Tibial artery (tissue), 4 donors: ENCODE results near the gene FOXN1.

Source experiments
- DNase-seq, 2 donors: peaks; one replicate each; pipeline ENCODE4 v3.0.0-alpha.2; 2019
- H3K27ac ChIP-seq, 2 donors: fragments of 200-600 bp; sonication (generic) in 1 of 2; 1 replicate in 1 of 2; 2 replicates in 1 of 2; pipeline ENCODE4 v1.5.1; 2018 to 2019; ENCODE audit warnings: mild to moderate bottlenecking in 1 of 2
- H3K27me3 ChIP-seq, 2 donors: fragments of 200-600 bp; sonication (generic) in 1 of 2; one replicate each; pipeline versions ENCODE4 v1.5.1 to v1.6.0; 2016 to 2019
- H3K36me3 ChIP-seq, 3 donors: fragments of 200-600 bp; sonication (generic) in 2 of 3; one replicate each; pipeline ENCODE4 v1.5.1; 2016 to 2019; ENCODE audit warnings: mild to moderate bottlenecking in 2 of 3
- H3K4me1 ChIP-seq, 4 donors: fragments of 200-600 bp; sonication (generic) in 2 of 4; 1 replicate in 3 of 4; 2 replicates in 1 of 4; pipeline ENCODE4 v1.5.1; 2016 to 2019
- H3K4me3 ChIP-seq, 2 donors: fragments of 200-600 bp; sonication (generic) in 1 of 2; 1 replicate in 1 of 2; 2 replicates in 1 of 2; pipeline ENCODE4 v1.5.1; 2018 to 2019; ENCODE audit warnings: mild to moderate bottlenecking in 2 of 2
- H3K9me3 ChIP-seq, 3 donors: fragments of 200-600 bp; sonication (generic) in 1 of 3; one replicate each; pipeline ENCODE4 v1.5.1; 2016 to 2019
- intact Hi-C: fragments of 100-400 bp; cut with DNase I; formaldehyde crosslinking; loops from one replicate; pipeline ENCODE4 v1.15.0; 2023; ENCODE audit warnings: low total_unique reads
- TF ChIP-seq, protein P1 (sequence below), 2 experiments: fragments of 200-600 bp in 1 of 2; fragments of 450-650 bp in 1 of 2; IDR thresholded peaks; one replicate each; pipeline ENCODE4 v1.5.1; 2017 to 2019; ENCODE audit warnings: antibody characterized with exemption in 2 of 2, mild to moderate bottlenecking in 1 of 2, moderate library complexity in 1 of 2

Gene FOXN1

DNA sequence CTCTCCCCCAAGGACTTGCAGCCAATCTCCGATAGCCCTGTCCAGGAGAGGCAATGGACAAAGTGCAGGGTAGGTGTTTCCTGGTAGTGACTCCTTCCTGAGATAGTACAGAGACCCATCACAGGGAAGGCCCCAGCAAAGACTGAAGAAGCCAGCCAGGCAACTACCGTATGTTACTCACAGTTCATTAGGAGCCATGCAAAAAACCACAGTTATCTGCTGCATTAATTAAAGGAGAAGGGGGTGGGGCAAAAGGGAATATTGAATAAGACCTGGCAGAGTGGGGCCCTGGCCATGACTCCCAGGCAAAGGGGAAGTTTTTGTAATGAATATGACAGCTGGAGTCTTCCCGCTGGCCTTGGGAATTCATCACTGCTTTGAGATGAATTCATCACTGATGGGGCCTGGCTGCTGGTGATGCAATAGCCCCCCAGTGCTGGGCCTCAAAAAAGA, 35.2 kb upstream of the FOXN1 start:
- no peak overlapping the region for H3K27ac ChIP-seq
- TF ChIP-seq, protein P1, sequence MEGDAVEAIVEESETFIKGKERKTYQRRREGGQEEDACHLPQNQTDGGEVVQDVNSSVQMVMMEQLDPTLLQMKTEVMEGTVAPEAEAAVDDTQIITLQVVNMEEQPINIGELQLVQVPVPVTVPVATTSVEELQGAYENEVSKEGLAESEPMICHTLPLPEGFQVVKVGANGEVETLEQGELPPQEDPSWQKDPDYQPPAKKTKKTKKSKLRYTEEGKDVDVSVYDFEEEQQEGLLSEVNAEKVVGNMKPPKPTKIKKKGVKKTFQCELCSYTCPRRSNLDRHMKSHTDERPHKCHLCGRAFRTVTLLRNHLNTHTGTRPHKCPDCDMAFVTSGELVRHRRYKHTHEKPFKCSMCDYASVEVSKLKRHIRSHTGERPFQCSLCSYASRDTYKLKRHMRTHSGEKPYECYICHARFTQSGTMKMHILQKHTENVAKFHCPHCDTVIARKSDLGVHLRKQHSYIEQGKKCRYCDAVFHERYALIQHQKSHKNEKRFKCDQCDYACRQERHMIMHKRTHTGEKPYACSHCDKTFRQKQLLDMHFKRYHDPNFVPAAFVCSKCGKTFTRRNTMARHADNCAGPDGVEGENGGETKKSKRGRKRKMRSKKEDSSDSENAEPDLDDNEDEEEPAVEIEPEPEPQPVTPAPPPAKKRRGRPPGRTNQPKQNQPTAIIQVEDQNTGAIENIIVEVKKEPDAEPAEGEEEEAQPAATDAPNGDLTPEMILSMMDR (IDR thresholded peaks at IDR 0.05): no peak
- H3K36me3 ChIP-seq: no peaks in the 10 kb centered on the region
- H3K4me3 ChIP-seq: no peak overlapping the region
- peaks cover 0 to 19% of the 10 kb centered on the region in 2 donors for H3K27me3 ChIP-seq
- DNase-seq: no peak
- intact Hi-C loops: no loop called here
- H3K4me1 ChIP-seq: no peaks in the 10 kb centered on the region
- H3K9me3 ChIP-seq: no peaks in the 10 kb centered on the region

DNA sequence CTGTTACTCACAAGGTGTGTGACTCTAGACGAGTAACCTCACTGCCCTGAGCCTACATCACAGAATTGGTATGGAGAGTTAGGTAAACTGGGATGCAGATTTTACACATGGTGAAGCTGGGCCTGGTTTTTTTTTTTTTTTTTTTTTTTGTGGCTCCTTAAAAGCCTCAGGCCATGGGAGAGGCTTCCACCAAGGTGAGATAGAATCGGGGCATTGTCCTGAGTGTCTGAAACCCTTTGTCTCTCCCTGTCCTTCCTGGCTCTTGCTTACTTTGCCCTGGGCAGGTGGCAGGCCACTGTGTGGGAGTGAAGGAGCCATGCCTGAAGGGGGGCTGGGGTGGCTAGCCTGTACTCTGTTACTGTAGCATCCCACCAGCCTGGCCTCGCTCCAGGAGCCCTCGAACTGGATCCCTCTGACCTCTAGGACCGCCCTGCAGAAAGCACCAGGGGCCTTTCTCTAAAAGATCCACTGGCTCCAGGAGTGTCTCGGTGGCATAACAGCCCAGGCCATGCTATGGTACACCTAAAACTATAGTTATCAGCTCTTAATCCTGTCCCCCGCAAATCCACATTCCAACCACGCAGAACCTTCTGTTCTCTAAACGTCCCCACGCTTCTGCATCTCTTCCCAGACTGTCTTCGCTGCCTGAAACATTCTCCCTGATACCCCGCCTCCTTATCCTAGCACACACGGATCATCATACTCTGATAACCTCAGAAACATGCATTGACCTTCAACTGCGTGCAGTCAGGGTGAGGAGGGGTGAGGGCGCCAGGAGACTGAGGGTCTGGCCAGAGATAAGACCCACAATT, 34.4 kb upstream of the FOXN1 start:
- H3K4me1 ChIP-seq: no peaks in the 10 kb centered on the region
- H3K36me3 ChIP-seq: no peaks in the 10 kb centered on the region
- peaks cover 0 to 12% of the 10 kb centered on the region in 2 donors for H3K27me3 ChIP-seq
- intact Hi-C loops: no loop called here
- H3K9me3 ChIP-seq: no peaks in the 10 kb centered on the region
- no peak overlapping the region for H3K4me3 ChIP-seq
- TF ChIP-seq, protein P1 (IDR thresholded peaks at IDR 0.05): no peak
- peak in 1 of 2 donors; percentile 44 for DNase-seq
- no peak overlapping the region for H3K27ac ChIP-seq

DNA sequence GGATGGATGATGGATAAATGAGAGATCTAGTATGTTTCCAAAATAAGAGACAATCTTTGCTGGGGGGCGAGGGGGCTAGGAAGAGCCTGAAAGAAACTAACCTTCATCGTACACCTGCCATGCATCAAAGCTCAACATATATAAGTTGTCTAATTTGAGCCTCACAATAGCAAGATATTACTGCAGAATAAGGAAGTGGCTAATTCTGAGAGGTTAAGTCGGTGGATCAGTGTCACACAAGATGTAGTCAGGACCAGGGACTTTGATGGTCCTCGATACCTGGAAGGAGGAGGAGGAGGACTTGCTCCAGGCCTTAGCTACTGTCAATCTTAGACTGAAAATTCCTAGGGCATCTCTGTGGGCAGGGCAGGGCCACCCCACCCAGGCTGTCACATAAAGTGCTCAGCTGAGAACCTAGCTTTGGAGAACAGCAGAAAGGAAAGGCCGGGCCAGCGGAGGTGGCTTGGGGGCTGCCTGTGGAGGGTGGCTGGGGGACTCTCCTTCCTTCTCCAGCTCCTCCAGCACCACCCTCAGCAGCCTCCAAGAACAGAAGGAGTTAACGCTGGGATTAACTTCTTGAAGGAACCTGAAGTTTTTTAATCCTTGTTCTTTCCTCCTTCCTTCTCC, 33.2 kb upstream of the FOXN1 start:
- intact Hi-C loops: no loop called here
- peak in 1 of 2 donors; percentile 27 for DNase-seq

DNA sequence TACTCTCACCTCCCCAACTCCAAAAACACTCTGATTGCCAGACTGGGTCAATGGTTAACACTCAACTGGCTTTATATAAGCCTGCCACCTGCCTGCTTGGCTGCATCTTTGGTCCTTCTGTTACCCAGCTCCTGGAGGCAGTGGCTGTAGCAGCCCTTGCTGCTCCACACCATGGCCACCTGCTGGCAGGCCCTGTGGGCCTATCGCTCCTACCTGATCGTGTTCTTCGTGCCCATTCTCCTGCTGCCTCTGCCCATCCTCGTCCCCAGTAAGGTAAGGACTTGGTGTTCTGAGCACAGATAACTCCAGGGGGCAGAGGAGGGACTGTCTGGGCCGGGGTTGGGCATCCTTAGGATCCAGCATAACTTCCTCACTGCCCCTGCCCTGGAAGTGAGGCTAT, 32.6 kb upstream of the FOXN1 start, which contains the start of gene SLC13A2:
Gene SLC13A2, plus strand, starts transcription at position 103 of the 400 bp plus-strand sequence. Its CDS starts 69 bp downstream, at position 172.
- intact Hi-C loops: no loop called here
- peaks cover 0 to 12% of the 10 kb centered on the region in 2 donors for H3K27me3 ChIP-seq
- TF ChIP-seq, protein P1 (IDR thresholded peaks at IDR 0.05): no peak
- H3K4me1 ChIP-seq: no peaks in the 10 kb centered on the region
- no peak within 1 kb of the TSS for H3K4me3 ChIP-seq
- no peaks in the 10 kb centered on the region for H3K9me3 ChIP-seq
- H3K36me3 ChIP-seq: no peaks in the 10 kb centered on the region
- DNase-seq: peak in 1 of 2 donors; percentile 28
- H3K27ac ChIP-seq: no peak within 1 kb of the TSS

More for the DNA sequence above, 33.2 kb upstream of the FOXN1 start:
- H3K9me3 ChIP-seq: no peaks in the 10 kb centered on the region
- no peak overlapping the region for H3K4me3 ChIP-seq
- no peak overlapping the region for H3K27ac ChIP-seq
- TF ChIP-seq, protein P1 (IDR thresholded peaks at IDR 0.05): no peak
- no peaks in the 10 kb centered on the region for H3K4me1 ChIP-seq
- peaks cover 0 to 12% of the 10 kb centered on the region in 2 donors for H3K27me3 ChIP-seq
- H3K36me3 ChIP-seq: no peaks in the 10 kb centered on the region

DNA sequence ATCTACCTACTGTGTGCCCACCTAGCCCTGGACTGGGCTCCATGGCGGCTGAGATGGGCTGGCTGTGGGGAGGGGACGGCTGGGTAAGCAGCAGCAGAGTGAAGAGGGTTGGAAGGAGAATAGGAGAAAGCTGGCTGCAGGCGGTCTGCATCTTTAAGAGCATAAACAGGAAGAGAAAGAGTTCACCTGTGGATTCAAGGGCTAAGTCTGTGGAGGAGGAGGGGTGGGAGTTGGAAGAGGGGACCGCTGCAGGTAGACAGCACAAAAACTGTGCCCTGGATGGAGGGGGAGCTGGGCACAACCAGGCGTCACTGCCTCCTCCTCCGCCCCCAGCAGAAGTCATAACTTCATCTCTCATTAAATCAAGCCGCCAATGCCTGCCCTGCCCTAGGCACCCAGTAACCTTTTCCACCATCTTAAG, 32.0 kb upstream of the FOXN1 start:
- Histone ChIP-seq H3K27ac (no peak overlapping the region), H3K27me3 (peaks cover 0 to 12% of the 10 kb centered on the region in 2 donors), H3K36me3 (no peaks in the 10 kb centered on the region), H3K4me1 (no peaks in the 10 kb centered on the region), H3K4me3 (no peak overlapping the region), H3K9me3 (no peaks in the 10 kb centered on the region)
- peak in 1 of 2 donors; percentile 35 for DNase-seq
- TF ChIP-seq, protein P1 (IDR thresholded peaks at IDR 0.05): no peak
- intact Hi-C loops: no loop called here
